Endothelial cell of umbilical vein (primary cell): ENCODE results near the gene RPIA. TPM values are rescaled to one million over a fixed set of nuclear protein-coding genes. Genes with fewer than 3 reads are reported as not detected.

Experiments used
- BruUV-seq: library from RNA; stranded (reverse); fragments of 400-500 nt; replicated peaks from 2 replicates; lab custom pipeline; 2021; lab: Mats Ljungman, UMichigan
- CTCF ChIA-PET: fragments of 300-600, 350-600 bp; sonication (Branson Sonifier 250); formaldehyde crosslinking; loops from one replicate; lab custom pipeline; 2021; ENCODE audit warnings: antibody characterized with exemption, inconsistent platforms; lab: Charles Lee
- POLR2A ChIA-PET: fragments of 300-600, 350-600 bp; sonication (Branson Sonifier 250); formaldehyde crosslinking; loops from one replicate; lab custom pipeline; 2021; ENCODE audit warnings: antibody characterized with exemption, inconsistent platforms; lab: Charles Lee
- DNase-seq: peaks from one replicate; pipeline ENCODE4 v3.0.0-alpha.2; 2011; ENCODE audit warnings: low read depth, low spot score
- FAIRE-seq: peaks from 2 replicates; lab custom pipeline; 2011; peaks lifted over from hg19 to GRCh38; lab: Jason Lieb, UNC
- H2AFZ ChIP-seq: 2 replicates; pipeline ENCODE4 v1.6.0; 2012; ENCODE audit warnings: low read depth, low read length, control low read depth, inconsistent platforms
- H3K27ac ChIP-seq: 2 replicates; pipeline ENCODE4 v1.5.1; 2011; ENCODE audit warnings: low read depth, mild to moderate bottlenecking, control low read depth, low read length, moderate library complexity; ENCODE audit not compliant: insufficient read depth
- H3K27me3 ChIP-seq, 2 experiments: 2 replicates each; pipeline versions ENCODE4 v1.6.0 to v1.6.1; 2011; ENCODE audit warnings: low read length in 2 of 2, mixed read lengths in 1 of 2; ENCODE audit not compliant: control insufficient read depth in 2 of 2, insufficient read depth in 2 of 2
- H3K36me3 ChIP-seq, 2 experiments: 2 replicates in 1 of 2; 3 replicates in 1 of 2; pipeline ENCODE4 v1.5.1; 2011; ENCODE audit warnings: low read length in 2 of 2, mild to moderate bottlenecking in 1 of 2, moderate library complexity in 1 of 2; ENCODE audit not compliant: control insufficient read depth in 2 of 2, insufficient read depth in 2 of 2; ENCODE audit errors: extremely low read depth in 1 of 2
- H3K4me1 ChIP-seq: 3 replicates; pipeline ENCODE4 v1.5.1; 2011; ENCODE audit warnings: mild to moderate bottlenecking, low read length; ENCODE audit not compliant: control insufficient read depth, insufficient read depth; ENCODE audit errors: extremely low read depth
- H3K4me2 ChIP-seq: 2 replicates; pipeline ENCODE4 v1.6.1; 2011; ENCODE audit warnings: low read length, control low read depth, mixed read lengths; ENCODE audit not compliant: insufficient read depth
- H3K4me3 ChIP-seq, 3 experiments: fragments of 200-600 bp in 1 of 3; sonication (generic), shearing (Covaris generic) in 1 of 3; replicated peaks in 1 of 3; 2 replicates each; pipeline ENCODE4 v1.5.1; 2011 to 2016; ENCODE audit warnings: control low read depth in 3 of 3, low read length in 3 of 3, mild to moderate bottlenecking in 2 of 3, inconsistent platforms in 1 of 3, low read depth in 1 of 3, moderate library complexity in 1 of 3; ENCODE audit not compliant: insufficient read depth in 1 of 3
- H3K79me2 ChIP-seq: 2 replicates; pipeline ENCODE4 v1.6.0; 2012; ENCODE audit warnings: low read length, inconsistent platforms; ENCODE audit not compliant: control insufficient read depth, insufficient read depth
- H3K9ac ChIP-seq: replicated peaks from 2 replicates; pipeline ENCODE3; 2011; ENCODE audit warnings: low read length, control low read depth; ENCODE audit not compliant: insufficient read depth; ENCODE audit errors: extremely low read depth
- H3K9me1 ChIP-seq: replicated peaks from 3 replicates; pipeline ENCODE4 v1.6.0; 2011; ENCODE audit warnings: mild to moderate bottlenecking, low read length; ENCODE audit not compliant: control insufficient read depth, insufficient read depth; ENCODE audit errors: extremely low read depth
- H3K9me3 ChIP-seq: replicated peaks from 2 replicates; pipeline ENCODE4 v1.5.1; 2012; ENCODE audit warnings: low read length, inconsistent platforms; ENCODE audit not compliant: control insufficient read depth, insufficient read depth
- H4K20me1 ChIP-seq: replicated peaks from 2 replicates; pipeline ENCODE3; 2011; ENCODE audit warnings: mild to moderate bottlenecking, low read length; ENCODE audit not compliant: control insufficient read depth, insufficient read depth; ENCODE audit errors: extremely low read depth
- CTCF ChIP-seq, 2 donors: IDR thresholded peaks; 1 replicate in 1 of 2; 2 replicates in 1 of 2; pipeline ENCODE4 v1.5.1; 2011; ENCODE audit warnings: low read length in 2 of 2, mild to moderate bottlenecking in 2 of 2, moderate library complexity in 2 of 2, control low read depth in 1 of 2, inconsistent platforms in 1 of 2, low read depth in 1 of 2; ENCODE audit not compliant: insufficient read depth in 1 of 2; ENCODE audit errors: extremely low read depth in 1 of 2
- EZH2 ChIP-seq: IDR thresholded peaks from 2 replicates; pipeline ENCODE4 v1.6.1; 2012; ENCODE audit warnings: borderline replicate concordance, low read depth, mild to moderate bottlenecking, moderate library complexity, low read length, inconsistent platforms; ENCODE audit not compliant: severe bottlenecking
- FOS ChIP-seq: IDR thresholded peaks from 2 replicates; pipeline ENCODE4 v1.6.1; 2011; ENCODE audit warnings: mild to moderate bottlenecking, low read length, moderate library complexity, borderline replicate concordance; ENCODE audit not compliant: insufficient read depth
- GATA2 ChIP-seq: IDR thresholded peaks from 2 replicates; pipeline ENCODE4 v1.7.0; 2011; ENCODE audit warnings: low read depth, mild to moderate bottlenecking, moderate library complexity, mixed read lengths, low read length; ENCODE audit not compliant: insufficient read length, insufficient read depth
- JUN ChIP-seq: IDR thresholded peaks from 2 replicates; pipeline ENCODE4 v1.6.1; 2011; ENCODE audit warnings: borderline replicate concordance, low read depth; ENCODE audit not compliant: insufficient read length, insufficient read depth
- MYC ChIP-seq: IDR thresholded peaks from one replicate; pipeline ENCODE4 v1.6.1; 2011; ENCODE audit warnings: mild to moderate bottlenecking, low read depth, low read length
- POLR2A ChIP-seq: IDR thresholded peaks from 2 replicates; pipeline ENCODE4 v1.6.1; 2012; ENCODE audit warnings: low read depth, mild to moderate bottlenecking, control low read depth, low read length
- POLR2AphosphoS5 ChIP-seq: IDR thresholded peaks from 2 replicates; pipeline ENCODE4 v1.6.1; 2012; ENCODE audit warnings: low read depth, mild to moderate bottlenecking, control low read depth, low read length, moderate library complexity; ENCODE audit not compliant: insufficient read depth
- dilution Hi-C: fragments of 300-500 bp; cut with MboI; formaldehyde crosslinking; loops from one replicate; pipeline ENCODE4 v1.15.0; 2019; ENCODE audit warnings: low sequenced_read_pairs; ENCODE audit not compliant: extremely low pct_ligation_motif_present
- intact Hi-C: fragments of 100-400 bp; cut with micrococcal nuclease; formaldehyde crosslinking; loops from one replicate; pipeline ENCODE4 v1.10.0; 2022
- polyA plus RNA-seq, 4 experiments: library from polyadenylated mRNA; depleted of rRNA in 3 of 4; stranded (reverse) in 3 of 4; unstranded in 1 of 4; fragments of >200 nt; gene quantifications; 2 replicates each; pipeline versions ENCODE4 v1.2.1 to v1.2.3, GENCODE V29; 2011 to 2012; ENCODE audit warnings: missing spikeins in 1 of 4
- total RNA-seq: library from RNA; stranded (reverse); gene quantifications from 2 replicates; pipeline ENCODE4 v1.2.3, GENCODE V29; 2021
- TF ChIP-seq, protein P1 (sequence below): IDR thresholded peaks from 2 replicates; pipeline ENCODE4 v1.6.1; 2011; ENCODE audit not compliant: insufficient read depth, insufficient read length

The RPIA gene
- total and polyA plus RNA-seq, 2 donors (not counting 3 experiments of a cell fraction or from before 2014, with no cell fraction given) = 15.7 to 30.3 TPM

- TF ChIP-seq, protein P1, sequence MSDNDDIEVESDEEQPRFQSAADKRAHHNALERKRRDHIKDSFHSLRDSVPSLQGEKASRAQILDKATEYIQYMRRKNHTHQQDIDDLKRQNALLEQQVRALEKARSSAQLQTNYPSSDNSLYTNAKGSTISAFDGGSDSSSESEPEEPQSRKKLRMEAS = no peak
- TF ChIP-seq POLR2AphosphoS5 (no peak), CTCF (IDR thresholded peaks at IDR 0.05; ENCODE audit: extremely low read depth in 1 of 2, insufficient read depth in 1 of 2, low read depth in 1 of 2, low read length in 2 of 2) (no peak), MYC (no peak), GATA2 (no peak), FOS (no peak), POLR2A (no peak), EZH2 (no peak), JUN (no peak)
- dilution Hi-C loops (no loop called here), intact Hi-C loops (loop anchor here (10.0 kb wide), 1 partner anchor 208 kb away; no protein-coding TSS in a partner anchor)
- no peak for DNase-seq
- H3K4me1 ChIP-seq = no peaks in the 10 kb centered on the region
- peaks cover 2 to 11% of the 10 kb centered on the region in 2 experiments for H3K36me3 ChIP-seq
- FAIRE-seq = no peak
- H2AFZ ChIP-seq = no peak overlapping the region
- ChIA-PET CTCF (interaction anchor here (1.0 to 3.7 kb wide), 3 partner anchors 133 to 194 kb away, joined by 3 to 16 read pairs (median 3); no protein-coding TSS in a partner anchor), POLR2A (no interaction called here)
- H3K27me3 ChIP-seq = no peaks in the 10 kb centered on the region
- H3K27ac ChIP-seq = no peak overlapping the region
- H3K79me2 ChIP-seq = no peaks in the 10 kb centered on the region
- no peaks in the 10 kb centered on the region for H4K20me1 ChIP-seq
- H3K9me1 ChIP-seq = no peaks in the 10 kb centered on the region
- H3K4me2 ChIP-seq = no peak overlapping the region
- BruUV-seq = no TSS peak
- no peaks in the 10 kb centered on the region for H3K9me3 ChIP-seq
- no peak overlapping the region for H3K4me3 ChIP-seq
- no peak overlapping the region for H3K9ac ChIP-seq
Measured at GRCh38 chr2:88746929-88747490, 55.5 kb downstream of the RPIA start.
